Osteocyte (in vitro differentiated cells): ENCODE measurements around the gene F12. TPM values are rescaled to one million over a fixed set of nuclear protein-coding genes. Genes with fewer than 3 reads are reported as not detected.

Source experiments
- DNase-seq: peaks from one replicate; pipeline ENCODE4 v3.0.0; 2021; ENCODE audit warnings: mixed read lengths; ENCODE audit not compliant: unreplicated experiment; ENCODE audit errors: extremely low spot score
- H3K27ac Mint-ChIP-seq: one replicate; pipeline ENCODE4 v1.8.0; 2021; ENCODE audit warnings: mild to moderate bottlenecking, mixed read lengths; ENCODE audit not compliant: unreplicated experiment
- H3K27me3 Mint-ChIP-seq: one replicate; pipeline ENCODE4 v1.8.0; 2021; ENCODE audit warnings: mixed read lengths; ENCODE audit not compliant: unreplicated experiment
- H3K36me3 Mint-ChIP-seq: one replicate; pipeline ENCODE4 v1.8.0; 2021; ENCODE audit warnings: mixed read lengths; ENCODE audit not compliant: unreplicated experiment
- H3K4me1 Mint-ChIP-seq: one replicate; pipeline ENCODE4 v1.8.0; 2021; ENCODE audit warnings: mixed read lengths; ENCODE audit not compliant: unreplicated experiment
- H3K4me3 Mint-ChIP-seq: one replicate; pipeline ENCODE4 v1.8.0; 2021; ENCODE audit warnings: mild to moderate bottlenecking, moderate library complexity, mixed read lengths; ENCODE audit not compliant: unreplicated experiment
- H3K9me3 Mint-ChIP-seq: one replicate; pipeline ENCODE4 v1.8.0; 2021; ENCODE audit warnings: mixed read lengths; ENCODE audit not compliant: unreplicated experiment
- long read RNA-seq: library from polyadenylated mRNA; unstranded; transcript quantifications from one replicate; pipeline ENCODE4 v2.0.0, GENCODE V29; 2021
- total RNA-seq: library from RNA; stranded (reverse); gene quantifications from 2 replicates; pipeline ENCODE4 v1.2.1, GENCODE V29; 2021
- TF ChIP-seq, protein P1 (sequence below): fragments of 200-600 bp; sonication (generic); IDR thresholded peaks from 2 replicates; pipeline ENCODE4 v1.5.0; 2021; ENCODE audit warnings: antibody characterized with exemption, mild to moderate bottlenecking, moderate library complexity

The F12 gene
- 1.0 and 1.5 TPM in 2 replicates for total RNA-seq
- long read RNA-seq: 0 reads

DNA sequence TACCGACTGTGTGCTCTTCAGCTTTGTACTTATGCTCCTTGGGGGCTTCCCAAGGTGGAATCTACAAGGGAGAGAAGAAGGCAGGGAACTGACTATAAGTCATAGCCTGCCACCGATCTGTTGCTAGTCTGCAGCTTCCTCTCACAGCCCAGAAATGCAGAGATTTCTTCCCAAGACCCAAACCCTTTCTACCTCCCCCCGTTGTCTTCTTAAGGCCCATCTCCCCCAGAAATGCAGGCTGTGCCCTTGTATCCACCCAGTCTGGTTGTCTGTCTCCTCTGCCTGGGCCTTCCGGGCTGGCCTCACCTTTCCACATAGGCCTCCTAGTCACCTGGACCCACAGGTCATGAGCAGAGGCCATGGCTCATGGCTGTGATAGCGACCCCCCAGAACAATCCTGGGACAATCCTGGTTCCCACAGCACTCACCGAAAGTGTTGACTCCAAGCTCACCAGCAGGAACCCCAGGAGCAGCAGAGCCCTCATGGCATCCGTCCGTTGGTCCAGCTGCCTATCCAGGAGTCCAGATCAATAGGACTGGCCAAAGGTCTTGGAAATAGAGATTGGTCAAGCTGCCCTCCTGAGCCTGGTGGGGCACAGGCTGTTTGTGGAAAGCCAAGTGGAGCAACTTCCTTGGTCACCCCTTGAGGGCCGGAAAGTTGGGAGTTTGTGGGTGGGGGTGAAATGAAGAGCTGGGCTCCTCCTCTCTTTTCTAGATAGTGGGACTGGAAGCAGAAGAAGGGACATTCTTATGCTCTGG is at the start of gene F12:
TSS of gene F12 (minus strand) at position 522 of the 759 bp plus-strand sequence. CDS start at position 485, 37 bp downstream.
- H3K4me1 Mint-ChIP-seq: peaks cover 3% of the 10 kb centered on the region
- no peaks in the 10 kb centered on the region for H3K9me3 Mint-ChIP-seq
- no peak for DNase-seq
- H3K36me3 Mint-ChIP-seq: no peaks in the 10 kb centered on the region
- no peak within 1 kb of the TSS for H3K27ac Mint-ChIP-seq
- no peak within 1 kb of the TSS for H3K4me3 Mint-ChIP-seq
- TF ChIP-seq, protein P1, sequence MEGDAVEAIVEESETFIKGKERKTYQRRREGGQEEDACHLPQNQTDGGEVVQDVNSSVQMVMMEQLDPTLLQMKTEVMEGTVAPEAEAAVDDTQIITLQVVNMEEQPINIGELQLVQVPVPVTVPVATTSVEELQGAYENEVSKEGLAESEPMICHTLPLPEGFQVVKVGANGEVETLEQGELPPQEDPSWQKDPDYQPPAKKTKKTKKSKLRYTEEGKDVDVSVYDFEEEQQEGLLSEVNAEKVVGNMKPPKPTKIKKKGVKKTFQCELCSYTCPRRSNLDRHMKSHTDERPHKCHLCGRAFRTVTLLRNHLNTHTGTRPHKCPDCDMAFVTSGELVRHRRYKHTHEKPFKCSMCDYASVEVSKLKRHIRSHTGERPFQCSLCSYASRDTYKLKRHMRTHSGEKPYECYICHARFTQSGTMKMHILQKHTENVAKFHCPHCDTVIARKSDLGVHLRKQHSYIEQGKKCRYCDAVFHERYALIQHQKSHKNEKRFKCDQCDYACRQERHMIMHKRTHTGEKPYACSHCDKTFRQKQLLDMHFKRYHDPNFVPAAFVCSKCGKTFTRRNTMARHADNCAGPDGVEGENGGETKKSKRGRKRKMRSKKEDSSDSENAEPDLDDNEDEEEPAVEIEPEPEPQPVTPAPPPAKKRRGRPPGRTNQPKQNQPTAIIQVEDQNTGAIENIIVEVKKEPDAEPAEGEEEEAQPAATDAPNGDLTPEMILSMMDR: no peak
- peaks cover 2% of the 10 kb centered on the region for H3K27me3 Mint-ChIP-seq

- peaks cover 19% of the 10 kb centered on the region for H3K36me3 Mint-ChIP-seq
- H3K4me3 Mint-ChIP-seq: no peak overlapping the region
These were observed 49.6 kb upstream of the F12 start for GRCh38 chr5:177458912-177459350.

DNA sequence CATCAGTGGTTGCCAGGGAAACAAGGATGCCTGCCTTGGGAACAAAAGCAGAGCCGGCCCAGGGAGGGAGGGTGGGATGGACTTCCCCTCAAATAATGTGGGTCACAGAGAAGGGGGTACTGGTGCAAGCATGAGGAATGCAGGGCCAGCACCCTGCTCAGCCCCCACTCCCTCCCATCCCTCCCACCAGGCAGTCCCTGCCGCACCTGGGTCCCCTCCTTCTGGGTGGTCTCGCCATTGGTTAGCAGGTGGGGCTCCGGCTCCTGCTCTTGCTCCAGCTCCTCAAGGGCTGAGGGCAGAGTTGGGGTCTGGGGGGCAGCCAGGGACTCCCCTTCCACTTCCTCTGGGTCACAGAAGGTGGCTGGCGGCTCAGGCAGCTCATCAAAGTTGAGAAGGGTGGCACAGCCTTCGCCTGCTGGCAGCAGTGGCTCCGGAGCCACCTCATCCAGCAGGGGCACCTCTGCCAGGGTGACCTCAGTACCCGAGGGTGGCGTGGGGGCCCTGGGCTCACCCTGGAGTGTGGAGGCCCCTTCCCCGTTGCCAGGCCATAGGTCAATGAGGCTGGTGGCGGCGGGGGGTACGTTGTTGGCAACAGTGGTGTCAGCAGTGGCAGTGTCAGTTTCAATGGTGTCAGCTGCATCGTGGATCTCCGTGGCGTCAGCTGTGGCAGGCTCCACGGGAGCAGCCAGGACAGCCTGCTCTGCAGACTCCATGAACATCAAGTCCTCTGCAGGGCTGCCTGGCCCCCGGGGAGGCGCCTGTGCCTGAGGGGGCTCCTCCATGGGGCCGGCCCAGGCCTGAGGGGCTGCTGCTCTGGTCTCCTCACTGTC is 48.7 kb upstream of the F12 start:
- Mint-ChIP-seq H3K4me3 (no peak overlapping the region), H3K4me1 (peaks cover 17% of the 10 kb centered on the region), H3K36me3 (peaks cover 13% of the 10 kb centered on the region), H3K9me3 (no peaks in the 10 kb centered on the region), H3K27me3 (no peaks in the 10 kb centered on the region), H3K27ac (peak overlapping the region; percentile 85)
- DNase-seq: no peak
- TF ChIP-seq, protein P1: no peak

More at GRCh38 chr5:177458912-177459350, 49.6 kb upstream of the F12 start:
- no peak for DNase-seq
- H3K4me1 Mint-ChIP-seq: peaks cover 14% of the 10 kb centered on the region
- no peaks in the 10 kb centered on the region for H3K9me3 Mint-ChIP-seq
- no peak overlapping the region for H3K27ac Mint-ChIP-seq
- H3K27me3 Mint-ChIP-seq: no peaks in the 10 kb centered on the region
- TF ChIP-seq, protein P1: no peak

DNA sequence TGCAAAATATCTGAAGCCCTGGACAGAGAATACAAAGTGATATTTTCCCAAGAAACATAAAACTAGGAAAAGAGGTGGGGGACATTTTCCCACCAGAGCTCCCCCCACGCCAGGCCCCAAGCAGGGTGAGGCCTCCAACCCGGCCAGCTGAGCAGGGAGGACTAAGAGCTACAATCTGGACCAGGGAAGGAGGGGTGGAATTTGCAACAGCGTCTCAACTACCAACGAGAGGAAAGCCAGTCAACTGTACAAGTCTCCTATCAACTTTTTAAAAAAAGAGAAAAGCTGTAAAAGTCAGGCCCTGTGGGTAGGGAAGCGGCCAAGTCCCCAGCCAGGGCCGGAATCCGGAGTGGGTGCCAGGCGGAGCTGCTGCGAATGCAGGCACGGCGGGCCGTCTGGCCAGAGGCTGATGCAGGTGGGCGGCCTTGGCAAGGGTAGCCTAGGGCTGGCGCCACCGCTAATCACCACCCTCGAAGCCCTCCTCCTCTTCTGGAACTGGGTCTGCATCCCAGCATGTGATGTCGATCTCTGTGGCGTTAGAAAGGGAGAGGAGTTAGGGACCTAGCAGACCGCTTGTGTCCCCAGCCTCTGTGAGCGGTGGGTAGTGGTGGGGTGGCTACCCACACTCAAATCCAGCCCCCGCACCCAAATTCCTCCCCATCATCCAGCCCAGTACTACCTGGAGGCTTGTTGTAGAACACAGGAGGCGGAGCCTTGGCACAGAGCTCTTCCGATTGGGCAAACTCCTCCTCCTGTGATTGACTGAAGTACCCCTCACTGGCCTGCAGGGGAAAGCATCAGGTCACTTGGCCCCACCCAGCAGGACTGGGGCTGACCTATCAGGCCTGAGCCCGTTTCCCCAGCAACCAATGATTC is 47.9 kb upstream of the F12 start:
- H3K4me1 Mint-ChIP-seq: peaks cover 17% of the 10 kb centered on the region
- no peaks in the 10 kb centered on the region for H3K27me3 Mint-ChIP-seq
- TF ChIP-seq, protein P1: peak; percentile 57
- H3K4me3 Mint-ChIP-seq: peak overlapping the region; percentile 2
- DNase-seq: peak; percentile 95
- no peaks in the 10 kb centered on the region for H3K9me3 Mint-ChIP-seq
- H3K27ac Mint-ChIP-seq: peak overlapping the region; percentile 85
- peaks cover 10% of the 10 kb centered on the region for H3K36me3 Mint-ChIP-seq
